Body of pancreas (tissue), 4 donors: Measurements from ENCODE around the gene DCUN1D4. TPM values are rescaled to one million over a fixed set of nuclear protein-coding genes. Genes with fewer than 3 reads are reported as not detected.
A peak's percentile ranks its signal among the peaks of the same experiment; 100 is the strongest.

Source experiments
- ATAC-seq: fragments of 150-250 bp; one replicate; pipeline ENCODE4 v1.9.1; 2016
- DNase-seq, 4 donors: peaks; one replicate each; pipeline ENCODE4 v3.0.0-alpha.2; 2019
- H3K27ac ChIP-seq, 4 donors: fragments of 200-600 bp; sonication (generic); 1 replicate in 3 of 4; 2 replicates in 1 of 4; pipeline versions ENCODE4 v1.5.1 to v1.6.1; 2016 to 2019; ENCODE audit warnings: mild to moderate bottlenecking in 1 of 4, mixed read lengths in 1 of 4, moderate library complexity in 1 of 4
- H3K27me3 ChIP-seq, 2 donors: fragments of 200-600 bp; sonication (generic); one replicate each; pipeline ENCODE4 v1.6.0; 2016; ENCODE audit warnings: mild to moderate bottlenecking in 1 of 2
- H3K36me3 ChIP-seq, 2 donors: fragments of 200-600 bp; sonication (generic); replicated peaks in 1 of 2; 2 replicates each; pipeline ENCODE4 v1.5.1; 2016; ENCODE audit warnings: low read depth in 2 of 2; ENCODE audit not compliant: insufficient read depth in 1 of 2
- H3K4me1 ChIP-seq: fragments of 200-600 bp; sonication (generic); one replicate; pipeline ENCODE4 v1.6.0; 2016
- H3K4me3 ChIP-seq, 2 donors: fragments of 200-600 bp; sonication (generic); 1 replicate in 1 of 2; 2 replicates in 1 of 2; pipeline ENCODE4 v1.5.1; 2016 to 2019
- H3K9me3 ChIP-seq, 3 donors: fragments of 200-600 bp; sonication (generic); 1 replicate in 2 of 3; 2 replicates in 1 of 3; pipeline ENCODE4 v1.5.1; 2016
- POLR2A ChIP-seq, 3 donors: fragments of 450-650 bp; IDR thresholded peaks; one replicate each; pipeline ENCODE4 v1.6.1; 2016; ENCODE audit warnings: antibody characterized with exemption in 3 of 3, mild to moderate bottlenecking in 2 of 3
- WGBS, 2 donors: methylation state at CpG; one replicate each; pipeline ENCODE4 v1.1.5; 2017; 5-methylcytosine and 5-hydroxymethylcytosine counted together
- intact Hi-C: fragments of 100-400 bp; cut with DNase I; formaldehyde crosslinking; loops from one replicate; pipeline ENCODE4 v1.15.1; 2023
- total RNA-seq, 2 donors: library from RNA; depleted of rRNA; stranded (reverse); fragments of >200 nt; gene quantifications; one replicate each; pipeline ENCODE4 v1.1.0, GENCODE V29; 2016
- TF ChIP-seq, protein P1 (sequence below), 7 experiments: fragments of 450-650 bp in 4 of 7; fragments of 200-600 bp in 3 of 7; sonication (generic) in 3 of 7; IDR thresholded peaks; one replicate each; pipeline ENCODE4 v1.5.1; 2016 to 2019; ENCODE audit warnings: antibody characterized with exemption in 7 of 7

The DCUN1D4 gene
- total RNA-seq, 2 donors from 2014 or later: 26.7 to 38.7 TPM

DNA sequence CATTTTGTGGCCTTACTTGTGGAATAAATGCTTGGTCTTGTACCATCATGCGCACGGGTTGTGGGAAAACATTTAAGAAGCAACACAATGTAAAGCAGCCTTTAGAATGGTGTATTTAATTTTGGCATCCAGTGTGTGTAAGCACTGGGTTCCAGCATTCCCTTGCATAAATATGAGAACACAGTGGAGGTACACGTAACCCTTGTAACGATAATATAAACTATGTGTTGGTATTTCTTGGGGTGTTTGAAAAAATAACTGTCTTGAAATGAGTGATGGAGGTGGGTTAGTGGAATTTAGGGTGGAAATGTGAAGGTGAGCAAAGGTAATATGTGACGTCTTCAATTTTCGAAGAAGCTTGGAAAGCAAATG lies 2.1 kb downstream of the DCUN1D4 start:
- ATAC-seq: no peak
- Histone ChIP-seq H3K9me3 (no peaks in the 10 kb centered on the region), H3K27me3 (no peaks in the 10 kb centered on the region), H3K4me3 (peak overlapping the region in 1 of 2 donors; percentile 85), H3K27ac (peak overlapping the region; percentile 46 to 96 (median 86)), H3K4me1 (peaks cover 8% of the 10 kb centered on the region), H3K36me3 (no peaks in the 10 kb centered on the region)
- intact Hi-C loops: no loop called here
- DNase-seq: no peak
- no peak for TF ChIP-seq POLR2A (IDR thresholded peaks at IDR 0.05)
- TF ChIP-seq, protein P1, sequence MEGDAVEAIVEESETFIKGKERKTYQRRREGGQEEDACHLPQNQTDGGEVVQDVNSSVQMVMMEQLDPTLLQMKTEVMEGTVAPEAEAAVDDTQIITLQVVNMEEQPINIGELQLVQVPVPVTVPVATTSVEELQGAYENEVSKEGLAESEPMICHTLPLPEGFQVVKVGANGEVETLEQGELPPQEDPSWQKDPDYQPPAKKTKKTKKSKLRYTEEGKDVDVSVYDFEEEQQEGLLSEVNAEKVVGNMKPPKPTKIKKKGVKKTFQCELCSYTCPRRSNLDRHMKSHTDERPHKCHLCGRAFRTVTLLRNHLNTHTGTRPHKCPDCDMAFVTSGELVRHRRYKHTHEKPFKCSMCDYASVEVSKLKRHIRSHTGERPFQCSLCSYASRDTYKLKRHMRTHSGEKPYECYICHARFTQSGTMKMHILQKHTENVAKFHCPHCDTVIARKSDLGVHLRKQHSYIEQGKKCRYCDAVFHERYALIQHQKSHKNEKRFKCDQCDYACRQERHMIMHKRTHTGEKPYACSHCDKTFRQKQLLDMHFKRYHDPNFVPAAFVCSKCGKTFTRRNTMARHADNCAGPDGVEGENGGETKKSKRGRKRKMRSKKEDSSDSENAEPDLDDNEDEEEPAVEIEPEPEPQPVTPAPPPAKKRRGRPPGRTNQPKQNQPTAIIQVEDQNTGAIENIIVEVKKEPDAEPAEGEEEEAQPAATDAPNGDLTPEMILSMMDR (IDR thresholded peaks at IDR 0.05): no peak
- 26% methylated on average over 6 of the region's 6 CpGs for WGBS, 2 donors

GRCh38 chr4:51845711-51846110 lies 2.8 kb downstream of the DCUN1D4 start:
- 27 to 34% methylated on average over 1 of the region's 1 CpG for WGBS, 2 donors
- DNase-seq (no peak), ATAC-seq (no peak)
- no peaks in the 10 kb centered on the region for H3K9me3 ChIP-seq
- H3K27me3 ChIP-seq: no peaks in the 10 kb centered on the region
- peaks cover 8% of the 10 kb centered on the region for H3K4me1 ChIP-seq
- no peak for TF ChIP-seq POLR2A (IDR thresholded peaks at IDR 0.05)
- TF ChIP-seq, protein P1 (IDR thresholded peaks at IDR 0.05): no peak
- intact Hi-C loops: no loop called here
- no peak overlapping the region for H3K27ac ChIP-seq
- H3K36me3 ChIP-seq: no peaks in the 10 kb centered on the region
- no peak overlapping the region for H3K4me3 ChIP-seq

DNA sequence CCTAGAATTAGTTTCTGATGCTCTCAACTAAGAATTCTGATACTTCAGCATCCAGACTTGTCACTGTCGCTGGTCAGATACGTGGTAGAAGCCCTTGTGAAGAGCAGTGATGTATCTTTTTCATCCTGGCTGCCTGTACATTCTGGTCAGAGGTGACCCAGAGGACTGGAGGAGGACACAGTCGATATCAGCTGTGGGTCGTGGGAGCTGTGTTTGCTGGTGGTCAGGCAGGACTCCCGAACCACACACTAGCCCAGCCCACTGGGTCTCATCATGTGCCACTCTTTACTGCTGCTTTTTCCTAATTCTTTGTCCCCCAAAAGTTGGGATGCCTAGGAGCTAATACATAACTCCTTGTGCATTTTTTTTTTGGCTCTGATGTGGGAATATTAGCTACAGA lies 6.5 kb downstream of the DCUN1D4 start:
- no peaks in the 10 kb centered on the region for H3K27me3 ChIP-seq
- TF ChIP-seq, protein P1 (IDR thresholded peaks at IDR 0.05): no peak
- TF ChIP-seq POLR2A (IDR thresholded peaks at IDR 0.05): no peak
- peaks cover 40% of the 10 kb centered on the region for H3K4me1 ChIP-seq
- intact Hi-C loops: no loop called here
- no peaks in the 10 kb centered on the region for H3K9me3 ChIP-seq
- H3K4me3 ChIP-seq: no peak overlapping the region
- ATAC-seq (no peak), DNase-seq (no peak)
- WGBS, 2 donors: 79 to 81% methylated on average over 5 of the region's 5 CpGs
- H3K36me3 ChIP-seq: no peaks in the 10 kb centered on the region
- no peak overlapping the region for H3K27ac ChIP-seq

GRCh38 chr4:51850294-51850693 lies 7.3 kb downstream of the DCUN1D4 start:
- no peak for DNase-seq
- H3K4me1 ChIP-seq: peaks cover 43% of the 10 kb centered on the region
- no peak for ATAC-seq
- no peak overlapping the region for H3K27ac ChIP-seq
- no peaks in the 10 kb centered on the region for H3K36me3 ChIP-seq
- 89 to 93% methylated on average over 4 of the region's 4 CpGs for WGBS, 2 donors
- no peak for TF ChIP-seq POLR2A (IDR thresholded peaks at IDR 0.05)
- TF ChIP-seq, protein P1 (IDR thresholded peaks at IDR 0.05): no peak
- intact Hi-C loops: no loop called here
- no peaks in the 10 kb centered on the region for H3K9me3 ChIP-seq
- no peak overlapping the region for H3K4me3 ChIP-seq
- H3K27me3 ChIP-seq: no peaks in the 10 kb centered on the region

DNA sequence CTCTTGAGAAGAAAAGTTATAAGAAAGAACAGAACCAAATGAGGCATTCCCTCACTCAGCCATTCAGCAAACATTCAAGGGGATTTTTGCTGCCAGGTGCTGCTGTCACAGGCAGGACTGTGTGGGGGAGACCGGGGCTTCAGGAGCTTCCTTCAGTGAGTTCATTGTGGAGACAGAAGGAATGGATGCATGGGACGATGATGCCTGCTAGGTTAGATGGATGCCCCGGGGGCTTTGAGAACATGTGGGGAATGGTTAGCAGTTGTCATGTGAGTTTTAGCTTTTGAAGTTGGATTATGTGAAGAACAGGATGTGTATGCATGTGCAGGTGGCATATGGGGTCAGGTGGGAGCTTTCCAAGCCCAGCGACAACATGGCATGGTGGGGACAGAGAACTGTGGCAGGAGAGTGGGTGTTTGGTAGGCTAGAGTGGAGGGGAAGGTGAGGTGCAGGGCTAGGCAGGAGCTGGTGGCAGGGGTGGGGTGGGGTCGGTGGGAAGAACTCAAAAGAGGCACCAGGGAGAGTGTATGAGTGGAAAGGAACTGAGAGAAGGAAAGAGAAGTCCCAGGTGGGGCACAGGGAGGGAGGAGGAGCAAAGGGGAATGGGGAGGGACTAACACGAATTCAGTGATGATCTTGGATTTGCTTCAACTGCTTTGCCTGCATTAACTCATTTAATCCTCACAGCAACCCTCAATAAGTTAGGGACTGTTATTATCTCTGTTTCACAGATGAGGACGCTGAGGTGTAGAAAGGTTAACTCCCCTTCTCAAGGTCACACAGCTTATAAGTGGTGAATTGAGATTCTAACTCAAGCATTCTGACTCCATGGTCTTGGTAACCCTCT lies 8.4 kb downstream of the DCUN1D4 start:
- ATAC-seq (no peak), DNase-seq (no peak)
- no peaks in the 10 kb centered on the region for H3K27me3 ChIP-seq
- no peak overlapping the region for H3K27ac ChIP-seq
- no peaks in the 10 kb centered on the region for H3K9me3 ChIP-seq
- TF ChIP-seq POLR2A (IDR thresholded peaks at IDR 0.05): no peak
- TF ChIP-seq, protein P1 (IDR thresholded peaks at IDR 0.05): no peak
- 56 to 59% methylated on average over 7 of the region's 7 CpGs for WGBS, 2 donors
- peaks cover 49% of the 10 kb centered on the region for H3K4me1 ChIP-seq
- no peaks in the 10 kb centered on the region for H3K36me3 ChIP-seq
- intact Hi-C loops: no loop called here
- no peak overlapping the region for H3K4me3 ChIP-seq
